OCI-LY3 (cell line): ENCODE results near the gene TRABD2B.

ENCODE experiments used
- H2AFZ ChIP-seq: fragments of 200-600, 300-600 bp; shearing (Covaris generic); 2 replicates; pipeline ENCODE4 v1.6.0; 2014; ENCODE audit warnings: antibody characterized with exemption, low read depth, low read length
- H3K27ac ChIP-seq: fragments of 200-600, 300-600 bp; sonication (generic); 2 replicates; pipeline ENCODE4 v1.5.1; 2014; ENCODE audit warnings: mild to moderate bottlenecking, low read length, moderate library complexity, mixed read lengths
- H3K27me3 ChIP-seq: fragments of 200-600, 300-600 bp; sonication (generic); 2 replicates; pipeline ENCODE4 v1.6.1; 2014; ENCODE audit warnings: low read depth, low read length, mixed read lengths
- H3K36me3 ChIP-seq: fragments of 200-600, 300-600 bp; sonication (generic); replicated peaks from 2 replicates; pipeline ENCODE3; 2014; ENCODE audit warnings: low read depth, low read length, mixed read lengths
- H3K4me1 ChIP-seq: fragments of 300-600, 200-600 bp; sonication (generic); 2 replicates; pipeline ENCODE4 v1.6.1; 2014; ENCODE audit warnings: low read length, mixed read lengths
- H3K4me2 ChIP-seq: fragments of 200-600, 300-600 bp; sonication (generic); 2 replicates; pipeline ENCODE4 v1.6.1; 2014; ENCODE audit warnings: low read length, mixed read lengths
- H3K4me3 ChIP-seq: fragments of 300-600, 200-600 bp; sonication (generic); 2 replicates; pipeline ENCODE4 v1.5.1; 2014; ENCODE audit warnings: antibody characterized with exemption, mild to moderate bottlenecking, low read length, moderate library complexity
- H3K79me2 ChIP-seq: fragments of 300-600, 200-600 bp; shearing (Covaris generic); 2 replicates; pipeline ENCODE4 v1.6.1; 2014; ENCODE audit warnings: mild to moderate bottlenecking, low read length, mixed read lengths
- H3K9ac ChIP-seq: fragments of 300-600, 200-600 bp; shearing (Covaris generic); 2 replicates; pipeline ENCODE4 v1.6.0; 2014; ENCODE audit warnings: mild to moderate bottlenecking, low read length, moderate library complexity
- H3K9me3 ChIP-seq: fragments of 200-600, 300-600 bp; shearing (Covaris generic); 2 replicates; pipeline ENCODE4 v1.6.1; 2014; ENCODE audit warnings: low read length, mixed read lengths; ENCODE audit not compliant: insufficient read depth
- H4K20me1 ChIP-seq: fragments of 200-600, 300-600 bp; sonication (generic); 2 replicates; pipeline ENCODE4 v1.6.1; 2016; ENCODE audit warnings: low read length, mixed read lengths; ENCODE audit not compliant: insufficient read depth
- CTCF ChIP-seq: fragments of 200-600, 300-600 bp; sonication (generic); IDR thresholded peaks from 2 replicates; pipeline ENCODE4 v1.5.1; 2014; ENCODE audit warnings: antibody characterized with exemption, low read length, low read depth
- EZH2phosphoT487 ChIP-seq: fragments of 200-600 bp; shearing (Covaris generic); IDR thresholded peaks from 2 replicates; pipeline ENCODE4 v1.6.1; 2018; ENCODE audit warnings: antibody characterized with exemption, mixed run types, low read depth

Gene TRABD2B

GRCh38 chr1:47843781-47844557 is 153.2 kb downstream of the TRABD2B start:
- Histone ChIP-seq H3K79me2 (no peaks in the 10 kb centered on the region), H4K20me1 (no peaks in the 10 kb centered on the region), H3K27ac (no peak overlapping the region), H3K9me3 (no peaks in the 10 kb centered on the region), H3K27me3 (peaks cover 12% of the 10 kb centered on the region; the same call in 1 of the 2 replicates), H2AFZ (no peak overlapping the region), H3K4me3 (no peak overlapping the region), H3K4me1 (no peaks in the 10 kb centered on the region), H3K4me2 (no peak overlapping the region), H3K9ac (no peak overlapping the region), H3K36me3 (no peaks in the 10 kb centered on the region)
- TF ChIP-seq EZH2phosphoT487 (no peak), CTCF (no peak)

- H4K20me1 ChIP-seq: no peaks in the 10 kb centered on the region
- H2AFZ ChIP-seq: no peak overlapping the region
- H3K4me1 ChIP-seq: no peaks in the 10 kb centered on the region
- H3K36me3 ChIP-seq: no peaks in the 10 kb centered on the region
- no peak overlapping the region for H3K4me3 ChIP-seq
- H3K79me2 ChIP-seq: no peaks in the 10 kb centered on the region
- TF ChIP-seq EZH2phosphoT487 (no peak), CTCF (no peak)
- H3K4me2 ChIP-seq: no peak overlapping the region
- H3K27ac ChIP-seq: no peak overlapping the region
- no peak overlapping the region for H3K9ac ChIP-seq
- H3K27me3 ChIP-seq: peaks cover 12% of the 10 kb centered on the region; the same call in 1 of the 2 replicates
- no peaks in the 10 kb centered on the region for H3K9me3 ChIP-seq
These were observed 154.1 kb downstream of the TRABD2B start for GRCh38 chr1:47843059-47843458.

DNA sequence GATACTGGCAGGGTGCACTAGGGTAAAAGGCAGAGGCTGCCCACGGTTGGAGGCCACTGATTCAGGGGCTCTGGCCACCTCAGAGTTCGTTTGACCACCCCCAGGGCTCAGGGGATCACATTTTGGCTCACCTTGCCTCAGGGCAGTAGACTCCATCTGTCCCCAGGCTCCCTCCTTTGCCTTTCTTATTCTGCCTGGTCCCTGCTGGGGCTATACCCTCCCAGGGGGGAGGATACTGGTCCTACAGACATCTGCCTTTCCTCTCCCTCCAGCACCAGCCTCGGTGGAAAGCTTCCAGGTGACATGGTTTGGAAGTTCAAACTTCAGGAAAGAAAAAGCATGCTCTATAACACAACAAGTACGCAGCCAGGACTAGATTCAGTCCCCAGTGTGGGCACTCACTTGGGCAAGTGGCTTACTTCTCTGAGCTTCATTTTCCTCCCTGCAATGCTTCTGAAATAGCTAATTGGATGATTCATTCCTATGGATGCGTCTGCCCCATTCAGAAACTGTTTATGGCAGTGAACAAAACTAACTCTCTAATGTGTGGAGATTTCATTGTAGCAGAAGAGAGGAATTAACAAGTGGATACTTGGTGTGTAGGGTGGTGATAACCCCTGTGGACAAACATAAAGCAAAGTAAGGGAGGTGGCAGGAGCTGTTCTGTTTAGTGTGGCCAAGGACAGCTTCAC is 154.8 kb downstream of the TRABD2B start:
- H3K79me2 ChIP-seq: no peaks in the 10 kb centered on the region
- no peak overlapping the region for H3K9ac ChIP-seq

DNA sequence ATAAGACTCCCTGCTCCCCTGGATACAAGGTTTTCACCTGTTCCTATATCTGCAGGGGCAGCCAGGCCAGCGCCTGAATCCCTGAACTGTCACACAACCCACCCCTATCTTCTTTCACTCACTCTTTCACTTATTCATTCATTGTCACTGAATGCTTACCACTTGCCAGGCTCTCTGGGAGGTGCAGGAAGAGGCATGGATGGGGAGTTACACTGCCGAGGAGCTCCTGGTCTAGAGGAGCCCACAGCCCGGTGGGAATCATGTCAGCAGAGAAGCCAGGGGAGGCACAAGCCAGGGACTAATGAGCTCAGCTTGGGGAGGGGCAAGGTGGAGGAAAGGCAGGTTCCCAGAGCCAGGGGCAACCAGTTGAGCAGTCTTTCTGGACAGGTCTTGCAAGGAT is 155.8 kb downstream of the TRABD2B start:
- H4K20me1 ChIP-seq: no peaks in the 10 kb centered on the region
- H3K27ac ChIP-seq: no peak overlapping the region
- H3K27me3 ChIP-seq: peaks cover 12% of the 10 kb centered on the region; the same call in 1 of the 2 replicates
- H3K4me1 ChIP-seq: no peaks in the 10 kb centered on the region
- H3K79me2 ChIP-seq: no peaks in the 10 kb centered on the region
- no peak overlapping the region for H3K4me3 ChIP-seq
- no peak overlapping the region for H3K9ac ChIP-seq
- no peaks in the 10 kb centered on the region for H3K36me3 ChIP-seq
- TF ChIP-seq CTCF (no peak), EZH2phosphoT487 (no peak)
- H2AFZ ChIP-seq: no peak overlapping the region
- no peak overlapping the region for H3K4me2 ChIP-seq
- H3K9me3 ChIP-seq: no peaks in the 10 kb centered on the region

More for the DNA sequence above, 154.8 kb downstream of the TRABD2B start:
- H3K27ac ChIP-seq: no peak overlapping the region
- no peaks in the 10 kb centered on the region for H3K9me3 ChIP-seq
- TF ChIP-seq EZH2phosphoT487: no peak
- H3K4me3 ChIP-seq: no peak overlapping the region
- peaks cover 12% of the 10 kb centered on the region; the same call in 1 of the 2 replicates for H3K27me3 ChIP-seq
- no peaks in the 10 kb centered on the region for H3K36me3 ChIP-seq
- H2AFZ ChIP-seq: no peak overlapping the region
- H3K4me2 ChIP-seq: no peak overlapping the region
- no peaks in the 10 kb centered on the region for H3K4me1 ChIP-seq
- no peaks in the 10 kb centered on the region for H4K20me1 ChIP-seq
